A549 (cell line): ENCODE results near the gene MAVS. TPM values are rescaled to one million over a fixed set of nuclear protein-coding genes. Genes with fewer than 3 reads are reported as not detected.

Source experiments
- ATAC-seq, 2 experiments: fragments of 200-7000 bp in 1 of 2; fragments of >200 bp in 1 of 2; cut with Nextera tagmentation in 1 of 2; cut with Tn5 transposase in 1 of 2; 3 replicates each; pipeline versions ENCODE4 v1.8.0 to v1.9.1; 2018 to 2020; ENCODE audit warnings: mild to moderate bottlenecking in 1 of 2, moderate library complexity in 1 of 2
- CTCF ChIA-PET: fragments of 300-600 bp; sonication (Branson Sonifier 250); formaldehyde crosslinking; extraction: SDS; loops from one replicate; lab custom pipeline; 2021; ENCODE audit warnings: antibody characterized with exemption, inconsistent platforms; lab: Yijun Ruan, JAX
- POLR2A ChIA-PET: fragments of 350-600 bp; formaldehyde crosslinking; extraction: SDS; loops from one replicate; lab custom pipeline; 2021; ENCODE audit warnings: antibody characterized with exemption, inconsistent platforms; lab: Yijun Ruan, JAX
- DNase-seq, 2 experiments: peaks; one replicate each; pipeline versions ENCODE4 v3.0.0 to v3.0.0-alpha.2; 2011 to 2016; ENCODE audit warnings: low read depth in 1 of 2, low spot score in 1 of 2
- FAIRE-seq: peaks from 2 replicates; lab custom pipeline; 2011; peaks lifted over from hg19 to GRCh38; lab: Jason Lieb, UNC
- H3K27ac ChIP-seq, 2 experiments: fragments of >200 bp; sonication (Bioruptor Twin); formaldehyde crosslinking; 3 replicates each; pipeline ENCODE4 v1.5.1; 2016 to 2017
- H3K4me1 ChIP-seq: fragments of >200 bp; sonication (Bioruptor Twin); formaldehyde crosslinking; 3 replicates; pipeline ENCODE4 v1.6.1; 2016
- H3K4me2 ChIP-seq: fragments of >200 bp; sonication (Bioruptor Twin); formaldehyde crosslinking; 3 replicates; pipeline ENCODE4 v1.6.1; 2016
- H3K4me3 ChIP-seq: fragments of >200 bp; sonication (Bioruptor Twin); formaldehyde crosslinking; 3 replicates; pipeline ENCODE4 v1.5.1; 2016
- H3K9me3 ChIP-seq: fragments of >200 bp; sonication (Bioruptor Twin); formaldehyde crosslinking; 3 replicates; pipeline ENCODE4 v1.6.1; 2016
- BCL3 ChIP-seq: fragments of >200 bp; sonication (Bioruptor Twin); formaldehyde crosslinking; IDR thresholded peaks from 3 replicates; pipeline ENCODE4 v1.6.1; 2016
- CBX2 ChIP-seq: fragments of 200-600 bp; sonication (generic); IDR thresholded peaks from 2 replicates; pipeline ENCODE4 v1.6.1; 2016; ENCODE audit warnings: low read depth, mild to moderate bottlenecking, borderline replicate concordance
- CEBPB ChIP-seq, 2 experiments: fragments of >200 bp in 1 of 2; sonication (Bioruptor Twin) in 1 of 2; formaldehyde crosslinking in 1 of 2; IDR thresholded peaks; 2 replicates each; pipeline ENCODE4 v1.6.1; 2012 to 2016
- EP300 ChIP-seq, 2 experiments: fragments of >200 bp; sonication (Bioruptor Twin); formaldehyde crosslinking; IDR thresholded peaks; 2 replicates in 1 of 2; 3 replicates in 1 of 2; pipeline ENCODE4 v1.6.1; 2016 to 2017
- HDAC2 ChIP-seq: fragments of 200-600 bp; sonication (generic); IDR thresholded peaks from 2 replicates; pipeline ENCODE4 v1.6.1; 2016
- HOXB5 ChIP-seq: fragments of 250-450 bp; sonication (Bioruptor Pico); IDR thresholded peaks from 2 replicates; pipeline ENCODE4 v1.5.0; 2020; ENCODE audit warnings: mild to moderate bottlenecking, moderate library complexity
- MAFK ChIP-seq: fragments of 450-650 bp; IDR thresholded peaks from 2 replicates; pipeline ENCODE4 v1.6.1; 2014; ENCODE audit not compliant: partially characterized antibody
- MAX ChIP-seq: IDR thresholded peaks from 2 replicates; pipeline ENCODE4 v1.6.1; 2012
- PHF8 ChIP-seq: fragments of 200-600 bp; sonication (generic); IDR thresholded peaks from 2 replicates; pipeline ENCODE4 v1.6.1; 2016; ENCODE audit warnings: low read depth, mild to moderate bottlenecking, antibody characterized with exemption, moderate library complexity, borderline replicate concordance
- TFCP2L1 ChIP-seq: fragments of 250-450 bp; sonication (Bioruptor Pico); IDR thresholded peaks from 2 replicates; pipeline ENCODE4 v1.5.0; 2021; ENCODE audit warnings: mild to moderate bottlenecking
- ZC3H11A ChIP-seq: fragments of 450-650 bp; IDR thresholded peaks from 2 replicates; pipeline ENCODE4 v1.6.1; 2014; ENCODE audit warnings: antibody characterized with exemption, mild to moderate bottlenecking
- ZFP36 ChIP-seq: fragments of 450-650 bp; IDR thresholded peaks from 2 replicates; pipeline ENCODE4 v1.6.1; 2014; ENCODE audit warnings: borderline replicate concordance; ENCODE audit not compliant: partially characterized antibody
- ZNF302 ChIP-seq: fragments of 250-450 bp; sonication (Bioruptor Pico); IDR thresholded peaks from 2 replicates; pipeline ENCODE4 v1.9.0; 2021; ENCODE audit warnings: inconsistent platforms, mild to moderate bottlenecking, moderate library complexity
- WGBS: methylation state at CpG from one replicate; pipeline ENCODE4 v1.1.6; 2017; ENCODE audit errors: missing lambda C conversion rate; 5-methylcytosine and 5-hydroxymethylcytosine counted together
- polyA plus RNA-seq, 4 experiments: library from polyadenylated mRNA; depleted of rRNA in 3 of 4; stranded (reverse); fragments of >200 nt; fragmentation: RNase III in 1 of 4; extraction: RNeasy Plus Mini Kit Qiagen cat#74134 plus additional on column Dnase treatment in 1 of 4; gene quantifications; 2 replicates in 3 of 4; 3 replicates in 1 of 4; pipeline ENCODE4 v1.2.3, GENCODE V29; 2011 to 2017
- TF ChIP-seq, protein P1 (sequence below): fragments of 150-350 bp; IDR thresholded peaks from 2 replicates; pipeline ENCODE4 v1.6.1; 2014; ENCODE audit warnings: low read depth, mild to moderate bottlenecking, low read length
- TF ChIP-seq, protein P2 (sequence below): fragments of >200 bp; sonication (Bioruptor Twin); formaldehyde crosslinking; IDR thresholded peaks from 2 replicates; pipeline ENCODE4 v1.6.1; 2016
- TF ChIP-seq, protein P3 (sequence below): IDR thresholded peaks from 2 replicates; pipeline ENCODE4 v1.6.1; 2012; ENCODE audit warnings: low read depth, borderline replicate concordance
- TF ChIP-seq, protein P4 (sequence below): fragments of 250-450 bp; sonication (Bioruptor Pico); IDR thresholded peaks from 2 replicates; pipeline ENCODE4 v1.5.0; 2020; ENCODE audit warnings: low read depth, mild to moderate bottlenecking, moderate library complexity
- TF ChIP-seq, protein P5 (sequence below): fragments of 200-600 bp; sonication (generic); IDR thresholded peaks from 2 replicates; pipeline ENCODE4 v1.6.1; 2016; ENCODE audit warnings: antibody characterized with exemption, mild to moderate bottlenecking, moderate library complexity
- TF ChIP-seq, protein P6 (sequence below): fragments of >200 bp; sonication (Bioruptor Twin); formaldehyde crosslinking; IDR thresholded peaks from 3 replicates; pipeline ENCODE4 v1.5.1; 2016

Gene MAVS
- polyA plus RNA-seq, 2 of the 4 experiments (the other 2 are of a cell fraction): 18.9 to 31.0 TPM

DNA sequence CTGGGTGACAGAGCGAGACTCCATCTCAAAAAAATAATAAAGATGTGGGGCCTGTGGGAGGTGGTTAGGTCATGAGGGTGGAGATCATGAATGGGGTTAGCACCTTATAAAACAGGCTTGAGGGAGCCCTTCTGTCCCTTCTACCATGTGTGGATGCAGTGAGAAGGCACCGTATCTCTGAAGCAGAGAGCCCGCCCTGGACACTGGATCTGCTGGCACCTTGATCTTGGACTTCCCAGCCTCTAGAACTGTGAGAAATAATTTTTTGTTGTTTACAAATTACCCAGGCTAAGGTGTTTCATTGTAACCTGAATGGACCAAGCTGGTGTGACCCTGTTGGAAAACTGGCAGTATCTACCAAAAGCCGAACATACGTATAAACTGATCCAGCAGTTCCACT lies 26.9 kb downstream of the MAVS start:
- TF ChIP-seq, protein P1, sequence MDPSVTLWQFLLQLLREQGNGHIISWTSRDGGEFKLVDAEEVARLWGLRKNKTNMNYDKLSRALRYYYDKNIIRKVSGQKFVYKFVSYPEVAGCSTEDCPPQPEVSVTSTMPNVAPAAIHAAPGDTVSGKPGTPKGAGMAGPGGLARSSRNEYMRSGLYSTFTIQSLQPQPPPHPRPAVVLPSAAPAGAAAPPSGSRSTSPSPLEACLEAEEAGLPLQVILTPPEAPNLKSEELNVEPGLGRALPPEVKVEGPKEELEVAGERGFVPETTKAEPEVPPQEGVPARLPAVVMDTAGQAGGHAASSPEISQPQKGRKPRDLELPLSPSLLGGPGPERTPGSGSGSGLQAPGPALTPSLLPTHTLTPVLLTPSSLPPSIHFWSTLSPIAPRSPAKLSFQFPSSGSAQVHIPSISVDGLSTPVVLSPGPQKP: no peak
- TF ChIP-seq, protein P2, sequence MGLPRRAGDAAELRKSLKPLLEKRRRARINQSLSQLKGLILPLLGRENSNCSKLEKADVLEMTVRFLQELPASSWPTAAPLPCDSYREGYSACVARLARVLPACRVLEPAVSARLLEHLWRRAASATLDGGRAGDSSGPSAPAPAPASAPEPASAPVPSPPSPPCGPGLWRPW: no peak
- TF ChIP-seq TFCP2L1: no peak
- TF ChIP-seq, protein P3, sequence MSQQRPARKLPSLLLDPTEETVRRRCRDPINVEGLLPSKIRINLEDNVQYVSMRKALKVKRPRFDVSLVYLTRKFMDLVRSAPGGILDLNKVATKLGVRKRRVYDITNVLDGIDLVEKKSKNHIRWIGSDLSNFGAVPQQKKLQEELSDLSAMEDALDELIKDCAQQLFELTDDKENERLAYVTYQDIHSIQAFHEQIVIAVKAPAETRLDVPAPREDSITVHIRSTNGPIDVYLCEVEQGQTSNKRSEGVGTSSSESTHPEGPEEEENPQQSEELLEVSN: no peak
- TF ChIP-seq, all 56 proteins: peak for 0
- Histone ChIP-seq H3K27ac (no peak overlapping the region), H3K4me1 (0 out of 3 replicates have a peak, but pooled peaks cover 3% of the 10 kb centered on the region), H3K4me2 (no peak overlapping the region), H3K9me3 (no peaks in the 10 kb centered on the region), H3K4me3 (no peak overlapping the region)
- POLR2A ChIA-PET: no interaction called here
- CTCF ChIA-PET: no interaction called here
- over 99% methylated on average over 5 of the region's 5 CpGs for WGBS
- FAIRE-seq: no peak
- ATAC-seq: no peak
- no peak for DNase-seq

GRCh38 chr20:3874194-3874844 lies 27.7 kb downstream of the MAVS start:
- POLR2A ChIA-PET: interaction anchor here (0.7 kb wide), 1 partner anchor 829 kb away, joined by 3 read pairs; no protein-coding TSS in a partner anchor
- Histone ChIP-seq H3K27ac (no peak overlapping the region), H3K4me3 (no peak overlapping the region), H3K4me1 (0 out of 3 replicates have a peak, but pooled peaks cover 3% of the 10 kb centered on the region), H3K9me3 (no peaks in the 10 kb centered on the region), H3K4me2 (no peak overlapping the region)
- CTCF ChIA-PET: interaction anchor here (1.0 to 1.5 kb wide), 5 partner anchors 8 to 164 kb away, joined by 4 to 6 read pairs (median 5); no protein-coding TSS in a partner anchor
- ATAC-seq (no peak), FAIRE-seq (no peak), DNase-seq (no peak)
- 84% methylated on average over 3 of the region's 3 CpGs for WGBS
- no peak for TF ChIP-seq MAFK
- no peak for TF ChIP-seq PHF8
- TF ChIP-seq EP300 (IDR thresholded peaks at IDR 0.05): no peak
- TF ChIP-seq CBX2: no peak
- TF ChIP-seq ZNF302: no peak
- no peak for TF ChIP-seq ZFP36
- TF ChIP-seq, protein P4, sequence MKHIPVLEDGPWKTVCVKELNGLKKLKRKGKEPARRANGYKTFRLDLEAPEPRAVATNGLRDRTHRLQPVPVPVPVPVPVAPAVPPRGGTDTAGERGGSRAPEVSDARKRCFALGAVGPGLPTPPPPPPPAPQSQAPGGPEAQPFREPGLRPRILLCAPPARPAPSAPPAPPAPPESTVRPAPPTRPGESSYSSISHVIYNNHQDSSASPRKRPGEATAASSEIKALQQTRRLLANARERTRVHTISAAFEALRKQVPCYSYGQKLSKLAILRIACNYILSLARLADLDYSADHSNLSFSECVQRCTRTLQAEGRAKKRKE: no peak
- TF ChIP-seq MAX: no peak
- TF ChIP-seq HOXB5 (CRISPR knock-in tag): no peak
- no peak for TF ChIP-seq HDAC2
- no peak for TF ChIP-seq BCL3
- no peak for TF ChIP-seq ZC3H11A
- TF ChIP-seq, protein P5, sequence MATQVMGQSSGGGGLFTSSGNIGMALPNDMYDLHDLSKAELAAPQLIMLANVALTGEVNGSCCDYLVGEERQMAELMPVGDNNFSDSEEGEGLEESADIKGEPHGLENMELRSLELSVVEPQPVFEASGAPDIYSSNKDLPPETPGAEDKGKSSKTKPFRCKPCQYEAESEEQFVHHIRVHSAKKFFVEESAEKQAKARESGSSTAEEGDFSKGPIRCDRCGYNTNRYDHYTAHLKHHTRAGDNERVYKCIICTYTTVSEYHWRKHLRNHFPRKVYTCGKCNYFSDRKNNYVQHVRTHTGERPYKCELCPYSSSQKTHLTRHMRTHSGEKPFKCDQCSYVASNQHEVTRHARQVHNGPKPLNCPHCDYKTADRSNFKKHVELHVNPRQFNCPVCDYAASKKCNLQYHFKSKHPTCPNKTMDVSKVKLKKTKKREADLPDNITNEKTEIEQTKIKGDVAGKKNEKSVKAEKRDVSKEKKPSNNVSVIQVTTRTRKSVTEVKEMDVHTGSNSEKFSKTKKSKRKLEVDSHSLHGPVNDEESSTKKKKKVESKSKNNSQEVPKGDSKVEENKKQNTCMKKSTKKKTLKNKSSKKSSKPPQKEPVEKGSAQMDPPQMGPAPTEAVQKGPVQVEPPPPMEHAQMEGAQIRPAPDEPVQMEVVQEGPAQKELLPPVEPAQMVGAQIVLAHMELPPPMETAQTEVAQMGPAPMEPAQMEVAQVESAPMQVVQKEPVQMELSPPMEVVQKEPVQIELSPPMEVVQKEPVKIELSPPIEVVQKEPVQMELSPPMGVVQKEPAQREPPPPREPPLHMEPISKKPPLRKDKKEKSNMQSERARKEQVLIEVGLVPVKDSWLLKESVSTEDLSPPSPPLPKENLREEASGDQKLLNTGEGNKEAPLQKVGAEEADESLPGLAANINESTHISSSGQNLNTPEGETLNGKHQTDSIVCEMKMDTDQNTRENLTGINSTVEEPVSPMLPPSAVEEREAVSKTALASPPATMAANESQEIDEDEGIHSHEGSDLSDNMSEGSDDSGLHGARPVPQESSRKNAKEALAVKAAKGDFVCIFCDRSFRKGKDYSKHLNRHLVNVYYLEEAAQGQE: no peak
- TF ChIP-seq, protein P6, sequence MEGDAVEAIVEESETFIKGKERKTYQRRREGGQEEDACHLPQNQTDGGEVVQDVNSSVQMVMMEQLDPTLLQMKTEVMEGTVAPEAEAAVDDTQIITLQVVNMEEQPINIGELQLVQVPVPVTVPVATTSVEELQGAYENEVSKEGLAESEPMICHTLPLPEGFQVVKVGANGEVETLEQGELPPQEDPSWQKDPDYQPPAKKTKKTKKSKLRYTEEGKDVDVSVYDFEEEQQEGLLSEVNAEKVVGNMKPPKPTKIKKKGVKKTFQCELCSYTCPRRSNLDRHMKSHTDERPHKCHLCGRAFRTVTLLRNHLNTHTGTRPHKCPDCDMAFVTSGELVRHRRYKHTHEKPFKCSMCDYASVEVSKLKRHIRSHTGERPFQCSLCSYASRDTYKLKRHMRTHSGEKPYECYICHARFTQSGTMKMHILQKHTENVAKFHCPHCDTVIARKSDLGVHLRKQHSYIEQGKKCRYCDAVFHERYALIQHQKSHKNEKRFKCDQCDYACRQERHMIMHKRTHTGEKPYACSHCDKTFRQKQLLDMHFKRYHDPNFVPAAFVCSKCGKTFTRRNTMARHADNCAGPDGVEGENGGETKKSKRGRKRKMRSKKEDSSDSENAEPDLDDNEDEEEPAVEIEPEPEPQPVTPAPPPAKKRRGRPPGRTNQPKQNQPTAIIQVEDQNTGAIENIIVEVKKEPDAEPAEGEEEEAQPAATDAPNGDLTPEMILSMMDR: no peak
- TF ChIP-seq, protein P1: no peak
- no peak for TF ChIP-seq CEBPB (IDR thresholded peaks at IDR 0.05)
